ENCODE measurements around the gene SUPT7L.

SUPT7L gene

GRCh38 chr2:27708257-27708654 lies 44.8 kb upstream of the SUPT7L start:
- Histone ChIP-seq H3K4me1 (ENCODE audit: control insufficient read depth, insufficient read depth, low read depth, low read length) (peaks cover 11% of the 10 kb centered on the region), H3K4ac (ENCODE audit: low read depth in 1 of 2, low read length in 2 of 2) (no peak overlapping the region), H3K4me2 (ENCODE audit: low read length, poor library complexity, severe bottlenecking) (no peak overlapping the region), H3K9me3 (ENCODE audit: control insufficient read depth, low read length) (no peaks in the 10 kb centered on the region), H3K4me3 (ENCODE audit: insufficient read depth in 1 of 2, low read depth in 1 of 2, low read length in 2 of 2) (no peak overlapping the region), H3K36me3 (ENCODE audit: control insufficient read depth in 1 of 2, insufficient read depth in 2 of 2, low read depth in 1 of 2, low read length in 2 of 2) (no peaks in the 10 kb centered on the region), H3K27me3 (ENCODE audit: control insufficient read depth in 1 of 2, insufficient read depth in 1 of 2, low read length in 2 of 2) (no peaks in the 10 kb centered on the region), H4K91ac (ENCODE audit: low read length) (no peak overlapping the region), H2BK15ac (ENCODE audit: low read depth, poor library complexity, severe bottlenecking) (no peak overlapping the region), H3K14ac (ENCODE audit: low read length in 2 of 2) (no peak overlapping the region), H4K8ac (ENCODE audit: low read length) (no peak overlapping the region), H2AK5ac (ENCODE audit: low read length, severe bottlenecking) (no peak overlapping the region), H2AFZ (ENCODE audit: low read depth, low read length) (no peak overlapping the region), H3K27ac (ENCODE audit: low read length, poor library complexity, severe bottlenecking) (no peak overlapping the region), H2BK120ac (ENCODE audit: low read depth, low read length) (no peak overlapping the region), H3K18ac (ENCODE audit: low read depth in 1 of 2, low read length in 2 of 2) (no peak overlapping the region), H2BK12ac (ENCODE audit: low read length in 2 of 2) (no peak overlapping the region), H2BK5ac (ENCODE audit: low read depth, low read length, poor library complexity, severe bottlenecking) (no peak overlapping the region), H3K23ac (ENCODE audit: low read length in 2 of 2) (no peak overlapping the region), H3K9ac (ENCODE audit: low read length) (no peak overlapping the region), H3K79me1 (replicated peaks; ENCODE audit: low read length, poor library complexity, severe bottlenecking) (no peaks in the 10 kb centered on the region)
- no peak for DNase-seq
- 86% methylated on average over 7 of the region's 7 CpGs for WGBS

DNA sequence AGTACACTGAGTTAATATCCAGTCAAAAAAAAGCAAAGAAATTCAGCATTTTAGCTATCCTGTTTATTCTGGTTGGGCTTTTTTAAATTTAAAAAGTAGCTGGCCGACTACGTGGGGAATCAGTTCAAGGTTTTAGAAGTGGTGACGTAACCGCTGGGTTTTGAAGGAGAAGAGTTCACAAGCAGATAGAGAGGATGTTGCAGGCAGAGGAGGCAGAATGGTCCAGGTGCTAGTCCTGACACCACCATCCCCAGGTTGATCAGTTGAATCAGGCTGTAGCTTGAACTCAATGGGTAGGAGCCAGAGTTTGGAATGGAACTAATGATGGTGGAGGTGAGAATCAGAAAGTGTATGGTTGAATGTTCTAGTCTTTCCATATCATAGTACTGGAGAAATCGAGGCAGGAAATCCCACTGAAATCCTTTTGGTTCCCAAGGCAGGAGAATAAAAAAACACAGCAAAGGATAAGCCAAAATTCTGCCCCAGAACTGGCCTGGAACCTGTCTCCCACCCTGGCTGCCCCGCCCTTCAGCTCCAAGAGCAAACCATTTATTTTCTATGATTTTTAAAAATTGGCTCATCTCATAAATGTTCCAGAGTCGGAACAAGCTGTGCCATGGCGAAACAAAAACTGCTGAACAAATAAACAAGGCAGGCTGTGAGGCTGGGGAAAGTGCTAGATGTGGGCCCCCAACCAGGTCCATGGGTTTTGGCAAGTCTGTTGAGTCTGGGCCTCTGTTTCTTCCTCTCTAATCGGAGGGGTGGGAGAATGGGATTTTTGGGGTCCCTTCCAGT lies 44.2 kb upstream of the SUPT7L start:
- H2BK12ac ChIP-seq (ENCODE audit: low read length in 2 of 2), result no peak overlapping the region
- H2BK5ac ChIP-seq (ENCODE audit: low read depth, low read length, poor library complexity, severe bottlenecking), result no peak overlapping the region
- no peak overlapping the region for H3K4me3 ChIP-seq (ENCODE audit: insufficient read depth in 1 of 2, low read depth in 1 of 2, low read length in 2 of 2)
- H3K36me3 ChIP-seq (ENCODE audit: control insufficient read depth in 1 of 2, insufficient read depth in 2 of 2, low read depth in 1 of 2, low read length in 2 of 2), result no peaks in the 10 kb centered on the region
- peak overlapping the region; percentile 86 for H3K9ac ChIP-seq (ENCODE audit: low read length)
- H3K9me3 ChIP-seq (ENCODE audit: control insufficient read depth, low read length), result no peaks in the 10 kb centered on the region
- H2AFZ ChIP-seq (ENCODE audit: low read depth, low read length), result no peak overlapping the region
- H3K27me3 ChIP-seq (ENCODE audit: control insufficient read depth in 1 of 2, insufficient read depth in 1 of 2, low read length in 2 of 2), result no peaks in the 10 kb centered on the region
- no peak for DNase-seq
- no peak overlapping the region for H2AK5ac ChIP-seq (ENCODE audit: low read length, severe bottlenecking)
- no peak overlapping the region for H3K27ac ChIP-seq (ENCODE audit: low read length, poor library complexity, severe bottlenecking)
- H2BK120ac ChIP-seq (ENCODE audit: low read depth, low read length), result no peak overlapping the region
- no peak overlapping the region for H2BK15ac ChIP-seq (ENCODE audit: low read depth, poor library complexity, severe bottlenecking)
- H3K4me1 ChIP-seq (ENCODE audit: control insufficient read depth, insufficient read depth, low read depth, low read length), result peaks cover 11% of the 10 kb centered on the region
- no peak overlapping the region for H3K23ac ChIP-seq (ENCODE audit: low read length in 2 of 2)
- WGBS, result 93% methylated on average over 9 of the region's 9 CpGs
- no peak overlapping the region for H3K4ac ChIP-seq (ENCODE audit: low read depth in 1 of 2, low read length in 2 of 2)
- no peak overlapping the region for H4K8ac ChIP-seq (ENCODE audit: low read length)
- no peaks in the 10 kb centered on the region for H3K79me1 ChIP-seq (replicated peaks; ENCODE audit: low read length, poor library complexity, severe bottlenecking)
- no peak overlapping the region for H3K4me2 ChIP-seq (ENCODE audit: low read length, poor library complexity, severe bottlenecking)
- H3K18ac ChIP-seq (ENCODE audit: low read depth in 1 of 2, low read length in 2 of 2), result no peak overlapping the region
- H3K14ac ChIP-seq (ENCODE audit: low read length in 2 of 2), result no peak overlapping the region
- no peak overlapping the region for H4K91ac ChIP-seq (ENCODE audit: low read length)

DNA sequence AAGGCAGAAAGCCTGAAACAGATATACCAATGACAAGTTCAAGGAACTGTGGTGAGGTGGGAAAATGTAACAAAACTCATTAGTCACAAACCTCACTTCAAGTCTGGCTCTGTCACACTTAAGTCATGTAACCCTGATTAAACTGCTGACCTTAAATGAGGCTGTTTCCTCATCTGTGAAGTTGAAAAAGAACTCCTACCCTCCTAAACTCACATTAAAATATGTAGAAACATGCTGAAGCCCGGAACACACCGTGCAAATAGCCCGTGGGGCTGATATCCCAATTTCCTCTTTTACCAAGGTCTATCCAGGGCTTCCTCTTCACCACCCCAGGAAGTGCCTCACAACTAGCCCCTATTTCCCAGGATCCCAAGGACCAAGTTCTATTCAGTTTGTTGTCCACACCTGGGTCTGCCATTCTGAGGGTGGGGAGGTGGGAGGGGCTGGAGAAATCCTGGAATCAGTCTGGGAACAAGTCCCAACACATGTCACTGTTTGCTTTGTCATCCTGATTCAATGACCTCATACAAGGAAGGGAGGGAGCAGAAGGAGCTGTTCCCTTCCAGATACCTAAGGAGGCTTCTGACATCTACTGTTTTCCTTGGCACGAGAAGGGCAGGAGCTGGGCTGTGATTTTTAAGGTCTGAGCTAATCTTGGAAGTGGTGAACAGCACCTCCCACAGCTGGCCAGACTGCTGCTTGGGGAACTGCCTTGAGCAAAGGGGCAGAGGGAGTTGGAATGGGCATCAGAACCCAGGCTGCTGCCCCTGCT lies 42.6 kb upstream of the SUPT7L start:
- Histone ChIP-seq H3K18ac (ENCODE audit: low read depth in 1 of 2, low read length in 2 of 2) (peak overlapping the region in 1 of 2 experiments; percentile 69), H3K4me2 (ENCODE audit: low read length, poor library complexity, severe bottlenecking) (no peak overlapping the region), H4K91ac (ENCODE audit: low read length) (no peak overlapping the region), H3K27me3 (ENCODE audit: control insufficient read depth in 1 of 2, insufficient read depth in 1 of 2, low read length in 2 of 2) (no peaks in the 10 kb centered on the region), H3K23ac (ENCODE audit: low read length in 2 of 2) (no peak overlapping the region), H3K36me3 (ENCODE audit: control insufficient read depth in 1 of 2, insufficient read depth in 2 of 2, low read depth in 1 of 2, low read length in 2 of 2) (no peaks in the 10 kb centered on the region), H3K27ac (ENCODE audit: low read length, poor library complexity, severe bottlenecking) (peak overlapping the region; percentile 85), H2BK5ac (ENCODE audit: low read depth, low read length, poor library complexity, severe bottlenecking) (no peak overlapping the region), H2BK120ac (ENCODE audit: low read depth, low read length) (no peak overlapping the region), H2BK12ac (ENCODE audit: low read length in 2 of 2) (peak overlapping the region in 1 of 2 experiments; percentile 57), H3K14ac (ENCODE audit: low read length in 2 of 2) (no peak overlapping the region), H3K79me1 (replicated peaks; ENCODE audit: low read length, poor library complexity, severe bottlenecking) (no peaks in the 10 kb centered on the region), H2AFZ (ENCODE audit: low read depth, low read length) (no peak overlapping the region), H3K4ac (ENCODE audit: low read depth in 1 of 2, low read length in 2 of 2) (no peak overlapping the region), H3K9ac (ENCODE audit: low read length) (peak overlapping the region; percentile 86), H3K4me3 (ENCODE audit: insufficient read depth in 1 of 2, low read depth in 1 of 2, low read length in 2 of 2) (peak overlapping the region in 1 of 2 experiments; percentile 11), H4K8ac (ENCODE audit: low read length) (peak overlapping the region; percentile 27), H2BK15ac (ENCODE audit: low read depth, poor library complexity, severe bottlenecking) (peak overlapping the region; percentile 76), H3K9me3 (ENCODE audit: control insufficient read depth, low read length) (no peaks in the 10 kb centered on the region), H2AK5ac (ENCODE audit: low read length, severe bottlenecking) (peak overlapping the region; percentile 80), H3K4me1 (ENCODE audit: control insufficient read depth, insufficient read depth, low read depth, low read length) (peaks cover 12% of the 10 kb centered on the region)
- WGBS, result 57% methylated on average over 4 of the region's 4 CpGs
- DNase-seq, result peak; percentile 89

- Histone ChIP-seq H3K4me3 (ENCODE audit: insufficient read depth in 1 of 2, low read depth in 1 of 2, low read length in 2 of 2) (no peak overlapping the region), H3K4me1 (ENCODE audit: control insufficient read depth, insufficient read depth, low read depth, low read length) (peaks cover 11% of the 10 kb centered on the region), H2BK12ac (ENCODE audit: low read length in 2 of 2) (no peak overlapping the region), H3K27me3 (ENCODE audit: control insufficient read depth in 1 of 2, insufficient read depth in 1 of 2, low read length in 2 of 2) (no peaks in the 10 kb centered on the region), H3K36me3 (ENCODE audit: control insufficient read depth in 1 of 2, insufficient read depth in 2 of 2, low read depth in 1 of 2, low read length in 2 of 2) (no peaks in the 10 kb centered on the region), H2BK15ac (ENCODE audit: low read depth, poor library complexity, severe bottlenecking) (no peak overlapping the region), H4K8ac (ENCODE audit: low read length) (no peak overlapping the region), H4K91ac (ENCODE audit: low read length) (no peak overlapping the region), H3K79me1 (replicated peaks; ENCODE audit: low read length, poor library complexity, severe bottlenecking) (no peaks in the 10 kb centered on the region), H2BK5ac (ENCODE audit: low read depth, low read length, poor library complexity, severe bottlenecking) (peak overlapping the region; percentile 9), H3K14ac (ENCODE audit: low read length in 2 of 2) (no peak overlapping the region), H3K9ac (ENCODE audit: low read length) (peak overlapping the region; percentile 79), H3K4me2 (ENCODE audit: low read length, poor library complexity, severe bottlenecking) (no peak overlapping the region), H2AK5ac (ENCODE audit: low read length, severe bottlenecking) (no peak overlapping the region), H2AFZ (ENCODE audit: low read depth, low read length) (no peak overlapping the region), H3K23ac (ENCODE audit: low read length in 2 of 2) (no peak overlapping the region), H3K9me3 (ENCODE audit: control insufficient read depth, low read length) (no peaks in the 10 kb centered on the region), H3K18ac (ENCODE audit: low read depth in 1 of 2, low read length in 2 of 2) (peak overlapping the region in 1 of 2 experiments; percentile 73), H3K27ac (ENCODE audit: low read length, poor library complexity, severe bottlenecking) (no peak overlapping the region), H3K4ac (ENCODE audit: low read depth in 1 of 2, low read length in 2 of 2) (no peak overlapping the region), H2BK120ac (ENCODE audit: low read depth, low read length) (no peak overlapping the region)
- WGBS, result 88% methylated on average over 5 of the region's 5 CpGs
- DNase-seq, result no peak
Observed at GRCh38 chr2:27704342-27704876, 41.0 kb upstream of the SUPT7L start.
